WTC11 (cell line): ENCODE results near the gene TMEM238.

Experiments
- CREM ChIP-seq: sonication (generic); formaldehyde crosslinking; IDR thresholded peaks from 2 replicates; pipeline ENCODE4 v1.8.1; 2022; ENCODE audit warnings: mild to moderate bottlenecking, missing genetic modification reagents, moderate library complexity
- CTCF ChIP-seq: fragments of 200-600 bp; IDR thresholded peaks from 2 replicates; pipeline ENCODE4 v1.8.0; 2022; ENCODE audit warnings: antibody characterized with exemption
- MAX ChIP-seq: sonication (generic); formaldehyde crosslinking; IDR thresholded peaks from 2 replicates; pipeline ENCODE4 v1.8.0; 2022; ENCODE audit warnings: mild to moderate bottlenecking, missing genetic modification reagents
- NR1H2 ChIP-seq: sonication (generic); formaldehyde crosslinking; IDR thresholded peaks from 2 replicates; pipeline ENCODE4 v1.9.0; 2021; ENCODE audit warnings: mild to moderate bottlenecking, moderate library complexity, missing genetic modification reagents
- ZNF121 ChIP-seq: sonication (generic); formaldehyde crosslinking; IDR thresholded peaks from 2 replicates; pipeline ENCODE4 v1.8.0; 2023; ENCODE audit warnings: missing genetic modification reagents
- ZSCAN18 ChIP-seq: fragments of 250-450 bp; sonication (Bioruptor Pico); IDR thresholded peaks from 2 replicates; pipeline ENCODE4 v2.1.2; 2022; ENCODE audit warnings: mild to moderate bottlenecking, moderate library complexity
- TF ChIP-seq, protein P1 (sequence below): sonication (generic); formaldehyde crosslinking; conservative IDR thresholded peaks from 2 replicates; pipeline ENCODE4 v1.8.1; 2022; ENCODE audit warnings: mild to moderate bottlenecking, missing genetic modification reagents
- TF ChIP-seq, protein P2 (sequence below): sonication (generic); formaldehyde crosslinking; IDR thresholded peaks from 2 replicates; pipeline ENCODE4 v1.8.1; 2022; ENCODE audit warnings: mild to moderate bottlenecking, missing genetic modification reagents, moderate library complexity, borderline replicate concordance

GRCh38 chr19:55377356-55378131 lies 6.5 kb downstream of the TMEM238 start:
- TF ChIP-seq CTCF (no peak), MAX (CRISPR knock-in tag) (peak; percentile 56; the same call in 1 of the 2 replicates), ZNF121 (peak; percentile 7; the same call in 1 of the 2 replicates), CREM (CRISPR knock-in tag) (no peak), NR1H2 (no peak), ZSCAN18 (CRISPR knock-in tag) (no peak)
- TF ChIP-seq, protein P1, sequence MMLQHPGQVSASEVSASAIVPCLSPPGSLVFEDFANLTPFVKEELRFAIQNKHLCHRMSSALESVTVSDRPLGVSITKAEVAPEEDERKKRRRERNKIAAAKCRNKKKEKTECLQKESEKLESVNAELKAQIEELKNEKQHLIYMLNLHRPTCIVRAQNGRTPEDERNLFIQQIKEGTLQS (CRISPR knock-in tag) = no peak
- TF ChIP-seq, protein P2, sequence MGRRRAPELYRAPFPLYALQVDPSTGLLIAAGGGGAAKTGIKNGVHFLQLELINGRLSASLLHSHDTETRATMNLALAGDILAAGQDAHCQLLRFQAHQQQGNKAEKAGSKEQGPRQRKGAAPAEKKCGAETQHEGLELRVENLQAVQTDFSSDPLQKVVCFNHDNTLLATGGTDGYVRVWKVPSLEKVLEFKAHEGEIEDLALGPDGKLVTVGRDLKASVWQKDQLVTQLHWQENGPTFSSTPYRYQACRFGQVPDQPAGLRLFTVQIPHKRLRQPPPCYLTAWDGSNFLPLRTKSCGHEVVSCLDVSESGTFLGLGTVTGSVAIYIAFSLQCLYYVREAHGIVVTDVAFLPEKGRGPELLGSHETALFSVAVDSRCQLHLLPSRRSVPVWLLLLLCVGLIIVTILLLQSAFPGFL (CRISPR knock-in tag) = no peak
